ENCODE measurements around the gene APC2. TPM values are rescaled to one million over a fixed set of nuclear protein-coding genes. Genes with fewer than 3 reads are reported as not detected.

APC2 gene
- total and polyA plus RNA-seq, 9 donors: under 0.01 to 0.28 (median 0.11) TPM; not detected in 1

DNA sequence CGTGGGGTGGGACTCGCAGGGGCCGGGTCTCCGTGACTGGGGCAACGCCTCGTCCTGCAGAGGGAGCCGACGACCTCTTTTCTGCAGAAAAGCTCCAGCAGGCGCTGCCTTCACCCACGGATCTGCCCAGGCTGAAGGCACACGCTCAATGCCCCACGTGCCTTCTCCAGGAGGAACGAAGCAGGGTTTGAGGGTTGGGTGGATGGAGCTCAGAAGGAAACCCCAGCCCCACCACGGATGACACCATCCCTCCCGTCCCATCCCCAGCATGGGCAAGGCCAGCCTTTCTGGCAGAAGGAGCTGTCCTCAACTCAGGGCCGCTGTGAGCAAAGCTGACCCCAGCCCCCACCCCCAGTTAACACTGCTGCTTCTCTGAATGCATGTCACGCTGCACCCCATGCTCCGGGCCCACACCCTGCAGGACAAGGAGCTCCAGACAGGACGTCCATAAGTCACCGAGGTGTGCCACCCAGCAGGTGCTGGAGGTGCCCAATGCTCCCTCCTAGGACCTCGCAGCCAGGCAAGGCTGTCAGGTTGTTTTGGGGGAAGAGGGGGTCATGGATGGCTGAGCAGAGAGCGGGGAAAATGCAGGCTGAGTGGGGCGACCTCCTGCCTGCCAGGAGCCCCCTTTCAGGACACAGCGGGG, 21.7 kb downstream of the APC2 start:
- intact Hi-C loops (cut with DNase I): no loop called here
- Histone ChIP-seq H3K36me3 (no peaks in the 10 kb centered on the region), H3K27ac (no peak overlapping the region), H3K4me1 (ENCODE audit: insufficient read depth) (peaks cover 35% of the 10 kb centered on the region), H3K9me3 (no peaks in the 10 kb centered on the region), H3K27me3 (peaks cover 8% of the 10 kb centered on the region), H3K4me3 (no peak overlapping the region)
- 19 to 28% (median 27%) methylated on average over 21 to 24 of the region's 24 CpGs for WGBS, 3 donors
- TF ChIP-seq CTCF (IDR thresholded peaks at IDR 0.05) (no peak), POLR2A (IDR thresholded peaks at IDR 0.05) (no peak), EP300 (IDR thresholded peaks at IDR 0.05) (no peak)
- no peak for DNase-seq

GRCh38 chr19:1472231-1473084, 22.5 kb downstream of the APC2 start:
- no peaks in the 10 kb centered on the region for H3K36me3 ChIP-seq
- H3K27ac ChIP-seq: no peak overlapping the region
- intact Hi-C loops (cut with DNase I): no loop called here
- DNase-seq: no peak
- 35 to 50% (median 36%) methylated on average over 33 to 44 of the region's 44 CpGs for WGBS, 3 donors
- no peaks in the 10 kb centered on the region for H3K9me3 ChIP-seq
- H3K4me1 ChIP-seq (ENCODE audit: insufficient read depth): peaks cover 29% of the 10 kb centered on the region
- TF ChIP-seq EP300 (IDR thresholded peaks at IDR 0.05) (no peak), CTCF (IDR thresholded peaks at IDR 0.05) (no peak)
- no peak overlapping the region for H3K4me3 ChIP-seq
- peaks cover 7% of the 10 kb centered on the region for H3K27me3 ChIP-seq

GRCh38 chr19:1473085-1473851, 23.3 kb downstream of the APC2 start:
- 54 to 68% (median 62%) methylated on average over 20 of the region's 20 CpGs for WGBS, 3 donors
- H3K27me3 ChIP-seq: peaks cover 6% of the 10 kb centered on the region

More at GRCh38 chr19:1473085-1473851, 23.3 kb downstream of the APC2 start:
- DNase-seq: no peak
- H3K9me3 ChIP-seq: no peaks in the 10 kb centered on the region
- TF ChIP-seq CTCF (IDR thresholded peaks at IDR 0.05) (no peak), EP300 (IDR thresholded peaks at IDR 0.05) (no peak), POLR2A (IDR thresholded peaks at IDR 0.05) (no peak)
- H3K4me3 ChIP-seq: no peak overlapping the region
- H3K27ac ChIP-seq: no peak overlapping the region
- H3K4me1 ChIP-seq (ENCODE audit: insufficient read depth): peaks cover 26% of the 10 kb centered on the region
- intact Hi-C loops (cut with DNase I): no loop called here
- H3K36me3 ChIP-seq: no peaks in the 10 kb centered on the region

Measured in ovary (tissue), 9 donors.